22Rv1 (cell line): ENCODE results near the gene DBNDD2.

Source experiments
- H3K27ac ChIP-seq: fragments of 450-650 bp; 2 replicates; pipeline ENCODE4 v1.5.1; 2017
- ZFX ChIP-seq: fragments of 450-650 bp; IDR thresholded peaks from 2 replicates; pipeline ENCODE4 v1.6.1; 2017; ENCODE audit warnings: antibody characterized with exemption, borderline replicate concordance
- TF ChIP-seq, protein P1 (sequence below): fragments of 450-650 bp; IDR thresholded peaks from 2 replicates; pipeline ENCODE4 v1.5.1; 2017; ENCODE audit warnings: mild to moderate bottlenecking

DBNDD2 gene, protein sequence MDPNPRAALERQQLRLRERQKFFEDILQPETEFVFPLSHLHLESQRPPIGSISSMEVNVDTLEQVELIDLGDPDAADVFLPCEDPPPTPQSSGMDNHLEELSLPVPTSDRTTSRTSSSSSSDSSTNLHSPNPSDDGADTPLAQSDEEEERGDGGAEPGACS

DNA sequence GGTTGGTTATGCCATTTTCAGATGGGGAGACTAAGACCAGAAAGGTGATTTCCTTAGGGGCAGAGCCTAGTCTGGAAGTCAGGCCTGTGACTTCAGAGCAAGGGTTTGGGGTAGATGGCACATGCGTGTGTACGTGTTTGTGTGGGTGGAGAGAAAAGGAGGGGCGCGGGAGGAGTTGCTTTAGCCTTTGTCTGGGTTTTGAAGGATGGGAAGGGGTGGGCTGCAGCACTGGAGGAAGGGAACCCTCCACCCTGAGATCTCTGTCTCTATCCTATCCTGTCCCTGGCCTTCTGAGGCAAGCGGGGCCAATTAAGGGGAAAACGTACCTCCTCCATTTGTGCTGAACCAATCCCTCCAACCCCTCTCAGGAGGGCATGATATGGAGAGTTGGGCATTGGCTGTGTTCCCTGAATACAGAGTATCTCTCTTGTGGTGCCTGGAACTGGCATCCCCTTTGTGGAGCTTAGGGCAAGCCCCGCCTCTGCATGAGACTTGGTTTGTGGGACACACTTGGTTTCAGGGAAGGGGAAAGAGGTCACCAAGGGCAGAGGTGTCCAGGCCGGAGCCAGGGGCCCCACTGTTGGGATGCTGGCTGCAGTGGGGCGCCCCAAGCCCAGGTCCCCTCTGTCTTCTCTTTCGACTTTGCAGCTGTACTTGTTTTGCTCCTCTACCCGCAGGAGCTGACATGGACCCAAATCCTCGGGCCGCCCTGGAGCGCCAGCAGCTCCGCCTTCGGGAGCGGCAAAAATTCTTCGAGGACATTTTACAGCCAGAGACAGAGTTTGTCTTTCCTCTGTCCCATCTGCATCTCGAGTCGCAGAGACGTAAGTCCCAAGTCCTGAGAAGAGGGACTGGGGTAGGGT, at the start of gene DBNDD2:
Gene DBNDD2 (plus strand): TSS at position 507 of the 863 bp plus-strand sequence. CDS start 179 bp downstream, at position 686.
- TF ChIP-seq ZFX = no peak
- TF ChIP-seq, protein P1, sequence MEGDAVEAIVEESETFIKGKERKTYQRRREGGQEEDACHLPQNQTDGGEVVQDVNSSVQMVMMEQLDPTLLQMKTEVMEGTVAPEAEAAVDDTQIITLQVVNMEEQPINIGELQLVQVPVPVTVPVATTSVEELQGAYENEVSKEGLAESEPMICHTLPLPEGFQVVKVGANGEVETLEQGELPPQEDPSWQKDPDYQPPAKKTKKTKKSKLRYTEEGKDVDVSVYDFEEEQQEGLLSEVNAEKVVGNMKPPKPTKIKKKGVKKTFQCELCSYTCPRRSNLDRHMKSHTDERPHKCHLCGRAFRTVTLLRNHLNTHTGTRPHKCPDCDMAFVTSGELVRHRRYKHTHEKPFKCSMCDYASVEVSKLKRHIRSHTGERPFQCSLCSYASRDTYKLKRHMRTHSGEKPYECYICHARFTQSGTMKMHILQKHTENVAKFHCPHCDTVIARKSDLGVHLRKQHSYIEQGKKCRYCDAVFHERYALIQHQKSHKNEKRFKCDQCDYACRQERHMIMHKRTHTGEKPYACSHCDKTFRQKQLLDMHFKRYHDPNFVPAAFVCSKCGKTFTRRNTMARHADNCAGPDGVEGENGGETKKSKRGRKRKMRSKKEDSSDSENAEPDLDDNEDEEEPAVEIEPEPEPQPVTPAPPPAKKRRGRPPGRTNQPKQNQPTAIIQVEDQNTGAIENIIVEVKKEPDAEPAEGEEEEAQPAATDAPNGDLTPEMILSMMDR = no peak
- H3K27ac ChIP-seq = no peak within 1 kb of the TSS

DNA sequence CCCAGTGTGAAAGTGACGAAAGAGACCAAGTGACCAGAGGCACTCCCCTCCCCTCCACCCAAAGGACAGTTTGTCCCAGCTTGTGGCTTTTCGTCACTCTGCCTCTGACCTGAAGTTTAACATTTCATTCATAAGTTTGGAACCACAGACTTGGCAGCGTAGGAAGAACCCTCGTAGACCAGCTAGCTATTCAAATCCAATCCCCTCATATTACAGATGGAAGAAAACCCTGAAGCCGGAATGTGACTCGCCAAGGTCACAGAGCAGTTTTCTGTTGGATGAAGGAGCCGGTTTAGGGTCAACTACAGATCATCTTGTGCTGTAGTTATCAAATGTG, 49.1 kb upstream of the DBNDD2 start:
- no peak overlapping the region for H3K27ac ChIP-seq
- no peak for TF ChIP-seq ZFX
- TF ChIP-seq, protein P1 = no peak

DNA sequence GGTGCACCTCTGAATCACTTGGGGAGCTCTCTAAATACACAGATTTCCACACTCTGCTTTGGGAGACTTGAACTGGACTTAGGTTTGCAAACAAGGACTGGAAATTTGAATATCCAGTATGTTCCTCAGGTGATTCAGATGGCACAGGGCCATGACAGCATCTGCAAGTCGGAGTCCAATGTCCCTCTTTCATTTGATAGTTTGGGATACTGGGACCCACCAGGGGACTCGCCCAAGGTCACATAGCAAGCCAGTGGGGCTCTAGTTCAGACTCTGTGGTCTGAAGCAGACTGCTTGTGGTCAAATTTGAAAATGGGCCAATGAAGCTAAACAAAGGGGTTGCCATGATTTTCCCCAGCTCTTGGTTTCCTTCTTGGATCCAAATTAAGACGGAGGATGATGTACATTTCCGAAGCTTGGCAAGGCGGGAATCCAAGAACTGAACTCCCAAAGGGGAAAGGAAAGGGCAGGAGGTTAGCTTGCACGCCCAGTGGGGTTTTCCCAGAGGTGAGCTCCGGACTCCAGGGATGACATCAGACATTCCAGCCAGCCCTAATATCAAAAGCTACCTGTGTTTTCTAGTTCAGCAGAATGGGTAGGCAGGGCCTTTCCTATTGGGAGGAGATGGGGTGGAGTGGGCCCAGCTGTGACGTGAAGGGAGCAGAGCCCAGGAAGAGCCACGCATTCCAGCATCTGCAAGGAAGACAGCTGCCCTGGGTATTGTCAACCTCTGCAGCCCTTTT, 48.5 kb upstream of the DBNDD2 start:
- no peak for TF ChIP-seq ZFX
- TF ChIP-seq, protein P1 = no peak
- H3K27ac ChIP-seq = no peak overlapping the region

- no peak for TF ChIP-seq ZFX
- TF ChIP-seq, protein P1 = no peak
- no peak overlapping the region for H3K27ac ChIP-seq
Measured at GRCh38 chr20:45361793-45362192, 46.3 kb upstream of the DBNDD2 start.

DNA sequence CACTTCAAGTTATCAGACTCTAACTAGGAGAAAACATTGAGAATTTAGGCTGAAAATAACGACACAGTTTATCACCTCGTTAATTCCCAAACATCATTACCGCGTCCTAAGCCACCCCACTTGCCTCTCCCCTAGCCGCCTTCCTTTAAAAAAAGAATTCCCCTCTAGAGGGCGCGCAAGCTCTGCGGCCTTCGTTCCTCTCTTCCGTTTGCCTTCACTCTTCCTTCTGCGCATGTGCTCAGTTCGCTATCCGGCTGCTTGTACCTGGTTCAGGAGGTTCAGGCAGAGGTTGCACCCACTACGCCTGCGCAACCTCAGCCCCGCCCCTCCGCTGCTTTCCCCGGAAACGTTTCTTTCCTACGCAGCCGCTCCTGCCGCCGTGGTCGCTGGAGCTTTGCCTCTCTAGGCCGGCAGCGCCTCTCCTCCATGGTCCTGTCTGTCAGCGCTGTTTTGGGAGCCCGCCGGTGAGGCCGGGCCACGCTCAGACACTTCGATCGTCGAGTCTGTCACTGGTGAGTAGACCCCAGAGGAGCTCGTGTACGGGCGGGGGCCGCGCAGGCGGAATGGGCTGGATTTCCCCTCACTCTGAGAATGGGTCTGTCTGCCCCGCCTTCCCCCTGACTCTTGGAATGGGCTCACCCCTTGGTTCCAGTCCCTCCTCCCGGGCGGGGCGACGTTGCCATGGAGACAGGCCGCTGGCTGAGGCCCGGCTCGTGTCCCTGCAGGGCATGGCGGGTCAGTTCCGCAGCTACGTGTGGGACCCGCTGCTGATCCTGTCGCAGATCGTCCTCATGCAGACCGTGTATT, 45.1 kb upstream of the DBNDD2 start, which contains the start of gene SYS1:
Gene SYS1 (plus strand): TSS at position 353 of the 807 bp plus-strand sequence. CDS start 376 bp downstream, at position 729.
- TF ChIP-seq, protein P1 = peak; percentile 98
- no peak for TF ChIP-seq ZFX
- H3K27ac ChIP-seq = peak within 1 kb of the TSS; percentile 87

DNA sequence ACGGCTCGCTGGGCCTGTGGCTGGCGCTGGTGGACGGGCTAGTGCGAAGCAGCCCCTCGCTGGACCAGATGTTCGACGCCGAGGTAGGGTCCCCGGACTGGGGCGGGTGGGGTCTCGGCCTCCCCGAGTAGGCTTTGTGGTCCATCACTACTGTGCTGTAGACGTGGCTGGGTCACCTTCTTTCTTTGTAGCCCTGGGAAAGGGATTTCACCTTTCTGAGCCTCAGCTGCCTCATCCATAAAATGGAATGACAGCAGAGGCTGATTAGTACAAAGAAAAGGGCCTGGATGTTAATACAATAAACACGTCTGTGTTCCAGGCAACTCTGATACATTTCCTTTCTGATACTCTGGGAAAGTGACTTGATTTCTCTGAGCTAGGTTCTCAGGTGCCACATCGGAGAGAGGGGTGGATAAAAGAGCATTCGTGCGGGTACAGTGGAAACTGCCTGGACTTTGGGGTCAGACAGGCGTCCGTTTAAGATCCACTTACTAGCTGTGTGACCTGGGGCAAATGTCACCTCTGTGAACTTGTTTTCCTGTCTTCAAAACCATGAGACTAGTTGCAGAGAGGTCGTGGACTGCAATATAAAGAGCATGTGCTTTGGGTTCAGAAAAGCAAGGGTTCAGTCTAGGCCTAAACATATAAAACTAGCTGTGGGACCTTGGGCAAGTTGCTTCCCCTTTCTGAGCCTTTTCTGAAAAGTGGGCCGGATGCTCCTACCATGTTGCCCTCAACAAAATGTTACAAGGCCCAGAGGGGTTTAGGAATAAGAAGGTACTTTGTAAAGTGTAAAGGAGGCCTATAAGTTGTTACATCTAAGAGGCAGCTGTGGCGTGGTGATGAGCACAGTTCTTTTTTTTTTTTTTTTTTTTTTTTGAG, 44.2 kb upstream of the DBNDD2 start:
- peak overlapping the region; percentile 87 for H3K27ac ChIP-seq
- TF ChIP-seq ZFX = no peak
- TF ChIP-seq, protein P1 = no peak
